ENCODE measurements around the gene CASS4. TPM values are rescaled to one million over a fixed set of nuclear protein-coding genes. Genes with fewer than 3 reads are reported as not detected.

The CASS4 gene
- total and polyA plus RNA-seq, 4 donors: 0.26 to 1.6 (median 1.1) TPM

DNA sequence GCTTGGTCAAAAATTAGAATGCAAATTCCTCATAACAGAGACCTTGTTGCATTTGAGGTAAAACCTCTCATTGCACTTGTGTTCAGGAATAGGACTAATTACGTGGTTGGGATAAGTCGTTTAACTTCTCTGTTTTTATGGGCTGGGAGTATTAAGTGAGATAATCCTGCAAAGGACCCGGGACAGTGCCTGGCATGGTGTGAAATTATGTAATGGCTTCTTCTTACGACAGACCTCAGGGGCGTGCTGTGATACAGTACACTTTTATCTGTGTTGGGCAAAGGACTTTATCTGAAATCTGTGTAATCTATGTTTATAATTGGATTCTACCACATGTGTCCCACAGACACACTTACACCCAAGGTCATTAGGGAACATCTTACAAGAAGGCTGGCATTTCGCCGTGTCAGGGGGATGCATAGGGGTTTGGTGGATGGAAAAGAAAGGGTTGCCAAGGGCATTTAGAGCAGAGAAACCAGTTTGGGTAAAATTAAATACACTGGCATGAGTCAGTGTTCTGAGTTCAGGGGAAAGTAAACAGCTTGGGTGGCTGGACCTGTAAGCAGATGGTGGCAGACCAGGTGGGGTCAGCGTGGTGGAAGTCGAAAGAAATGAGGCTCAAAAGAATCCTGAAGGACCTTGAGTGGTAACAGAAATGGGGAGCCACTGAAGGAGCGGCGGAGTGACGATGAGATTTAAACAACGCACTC is 39.2 kb downstream of the CASS4 start:
- Histone ChIP-seq H3K36me3 (ENCODE audit: control insufficient read depth in 4 of 4, insufficient read depth in 3 of 4, low read depth in 1 of 4, low read length in 3 of 4) (peaks cover 0 to 8% (median 0%) of the 10 kb centered on the region in 4 donors), H3K4me3 (ENCODE audit: low read depth in 1 of 3, low read length in 3 of 3) (no peak overlapping the region), H3K9ac (ENCODE audit: low read depth in 1 of 2, low read length in 2 of 2) (no peak overlapping the region), H3K9me3 (ENCODE audit: control insufficient read depth in 4 of 4, low read length in 3 of 4) (no peaks in the 10 kb centered on the region), H3K27me3 (ENCODE audit: control insufficient read depth in 4 of 4, insufficient read depth in 4 of 4, low read length in 3 of 4) (no peaks in the 10 kb centered on the region), H3K4me1 (ENCODE audit: control insufficient read depth in 4 of 4, insufficient read depth in 4 of 4, low read length in 3 of 4) (no peaks in the 10 kb centered on the region), H3K27ac (ENCODE audit: low read depth in 1 of 2, low read length in 2 of 2) (no peak overlapping the region)
- no peak for DNase-seq (ENCODE audit: low spot score)
- TF ChIP-seq JUND (IDR thresholded peaks at IDR 0.05) (no peak), YY1 (IDR thresholded peaks at IDR 0.05) (no peak), EGR1 (IDR thresholded peaks at IDR 0.05; ENCODE audit: low read depth in 2 of 2) (no peak), RXRA (IDR thresholded peaks at IDR 0.05) (no peak), SP1 (IDR thresholded peaks at IDR 0.05) (no peak), HNF4A (conservative IDR thresholded peaks at IDR 0.05) (no peak), GABPA (IDR thresholded peaks at IDR 0.05 in 1 of 2, conservative IDR thresholded peaks at IDR 0.05 in 1 of 2) (no peak), TAF1 (conservative IDR thresholded peaks at IDR 0.05) (no peak), FOXA2 (IDR thresholded peaks at IDR 0.05) (no peak), NR2F2 (IDR thresholded peaks at IDR 0.05) (no peak), FOXA1 (IDR thresholded peaks at IDR 0.05) (no peak)
- TF ChIP-seq, protein P1, sequence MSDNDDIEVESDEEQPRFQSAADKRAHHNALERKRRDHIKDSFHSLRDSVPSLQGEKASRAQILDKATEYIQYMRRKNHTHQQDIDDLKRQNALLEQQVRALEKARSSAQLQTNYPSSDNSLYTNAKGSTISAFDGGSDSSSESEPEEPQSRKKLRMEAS (IDR thresholded peaks at IDR 0.05): no peak
- TF ChIP-seq, protein P2, sequence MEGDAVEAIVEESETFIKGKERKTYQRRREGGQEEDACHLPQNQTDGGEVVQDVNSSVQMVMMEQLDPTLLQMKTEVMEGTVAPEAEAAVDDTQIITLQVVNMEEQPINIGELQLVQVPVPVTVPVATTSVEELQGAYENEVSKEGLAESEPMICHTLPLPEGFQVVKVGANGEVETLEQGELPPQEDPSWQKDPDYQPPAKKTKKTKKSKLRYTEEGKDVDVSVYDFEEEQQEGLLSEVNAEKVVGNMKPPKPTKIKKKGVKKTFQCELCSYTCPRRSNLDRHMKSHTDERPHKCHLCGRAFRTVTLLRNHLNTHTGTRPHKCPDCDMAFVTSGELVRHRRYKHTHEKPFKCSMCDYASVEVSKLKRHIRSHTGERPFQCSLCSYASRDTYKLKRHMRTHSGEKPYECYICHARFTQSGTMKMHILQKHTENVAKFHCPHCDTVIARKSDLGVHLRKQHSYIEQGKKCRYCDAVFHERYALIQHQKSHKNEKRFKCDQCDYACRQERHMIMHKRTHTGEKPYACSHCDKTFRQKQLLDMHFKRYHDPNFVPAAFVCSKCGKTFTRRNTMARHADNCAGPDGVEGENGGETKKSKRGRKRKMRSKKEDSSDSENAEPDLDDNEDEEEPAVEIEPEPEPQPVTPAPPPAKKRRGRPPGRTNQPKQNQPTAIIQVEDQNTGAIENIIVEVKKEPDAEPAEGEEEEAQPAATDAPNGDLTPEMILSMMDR (IDR thresholded peaks at IDR 0.05; ENCODE audit: low read depth, low read length, missing input control): no peak
- TF ChIP-seq, protein P3, sequence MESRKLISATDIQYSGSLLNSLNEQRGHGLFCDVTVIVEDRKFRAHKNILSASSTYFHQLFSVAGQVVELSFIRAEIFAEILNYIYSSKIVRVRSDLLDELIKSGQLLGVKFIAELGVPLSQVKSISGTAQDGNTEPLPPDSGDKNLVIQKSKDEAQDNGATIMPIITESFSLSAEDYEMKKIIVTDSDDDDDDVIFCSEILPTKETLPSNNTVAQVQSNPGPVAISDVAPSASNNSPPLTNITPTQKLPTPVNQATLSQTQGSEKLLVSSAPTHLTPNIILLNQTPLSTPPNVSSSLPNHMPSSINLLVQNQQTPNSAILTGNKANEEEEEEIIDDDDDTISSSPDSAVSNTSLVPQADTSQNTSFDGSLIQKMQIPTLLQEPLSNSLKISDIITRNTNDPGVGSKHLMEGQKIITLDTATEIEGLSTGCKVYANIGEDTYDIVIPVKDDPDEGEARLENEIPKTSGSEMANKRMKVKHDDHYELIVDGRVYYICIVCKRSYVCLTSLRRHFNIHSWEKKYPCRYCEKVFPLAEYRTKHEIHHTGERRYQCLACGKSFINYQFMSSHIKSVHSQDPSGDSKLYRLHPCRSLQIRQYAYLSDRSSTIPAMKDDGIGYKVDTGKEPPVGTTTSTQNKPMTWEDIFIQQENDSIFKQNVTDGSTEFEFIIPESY (IDR thresholded peaks at IDR 0.05): no peak
- TF ChIP-seq, protein P4, sequence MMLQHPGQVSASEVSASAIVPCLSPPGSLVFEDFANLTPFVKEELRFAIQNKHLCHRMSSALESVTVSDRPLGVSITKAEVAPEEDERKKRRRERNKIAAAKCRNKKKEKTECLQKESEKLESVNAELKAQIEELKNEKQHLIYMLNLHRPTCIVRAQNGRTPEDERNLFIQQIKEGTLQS (IDR thresholded peaks at IDR 0.05): no peak
- TF ChIP-seq, protein P5, sequence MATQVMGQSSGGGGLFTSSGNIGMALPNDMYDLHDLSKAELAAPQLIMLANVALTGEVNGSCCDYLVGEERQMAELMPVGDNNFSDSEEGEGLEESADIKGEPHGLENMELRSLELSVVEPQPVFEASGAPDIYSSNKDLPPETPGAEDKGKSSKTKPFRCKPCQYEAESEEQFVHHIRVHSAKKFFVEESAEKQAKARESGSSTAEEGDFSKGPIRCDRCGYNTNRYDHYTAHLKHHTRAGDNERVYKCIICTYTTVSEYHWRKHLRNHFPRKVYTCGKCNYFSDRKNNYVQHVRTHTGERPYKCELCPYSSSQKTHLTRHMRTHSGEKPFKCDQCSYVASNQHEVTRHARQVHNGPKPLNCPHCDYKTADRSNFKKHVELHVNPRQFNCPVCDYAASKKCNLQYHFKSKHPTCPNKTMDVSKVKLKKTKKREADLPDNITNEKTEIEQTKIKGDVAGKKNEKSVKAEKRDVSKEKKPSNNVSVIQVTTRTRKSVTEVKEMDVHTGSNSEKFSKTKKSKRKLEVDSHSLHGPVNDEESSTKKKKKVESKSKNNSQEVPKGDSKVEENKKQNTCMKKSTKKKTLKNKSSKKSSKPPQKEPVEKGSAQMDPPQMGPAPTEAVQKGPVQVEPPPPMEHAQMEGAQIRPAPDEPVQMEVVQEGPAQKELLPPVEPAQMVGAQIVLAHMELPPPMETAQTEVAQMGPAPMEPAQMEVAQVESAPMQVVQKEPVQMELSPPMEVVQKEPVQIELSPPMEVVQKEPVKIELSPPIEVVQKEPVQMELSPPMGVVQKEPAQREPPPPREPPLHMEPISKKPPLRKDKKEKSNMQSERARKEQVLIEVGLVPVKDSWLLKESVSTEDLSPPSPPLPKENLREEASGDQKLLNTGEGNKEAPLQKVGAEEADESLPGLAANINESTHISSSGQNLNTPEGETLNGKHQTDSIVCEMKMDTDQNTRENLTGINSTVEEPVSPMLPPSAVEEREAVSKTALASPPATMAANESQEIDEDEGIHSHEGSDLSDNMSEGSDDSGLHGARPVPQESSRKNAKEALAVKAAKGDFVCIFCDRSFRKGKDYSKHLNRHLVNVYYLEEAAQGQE (IDR thresholded peaks at IDR 0.05): no peak
- WGBS: 89% methylated on average over 13 of the region's 13 CpGs
